Activated CD4-positive, alpha-beta memory T cell treated with anti-CD3 and anti-CD28 coated beads, Interleukin-2, amount 10 ng/mL, durations not matched to agents 7 days and 5 days (primary cell): ENCODE data around the gene ADD3. TPM values are rescaled to one million over a fixed set of nuclear protein-coding genes. Genes with fewer than 3 reads are reported as not detected.

ENCODE experiments used
- CTCF ChIA-PET: fragments of 350-600 bp; sonication (Branson Sonifier 250); formaldehyde crosslinking; loops from one replicate; lab custom pipeline; 2021; ENCODE audit warnings: antibody characterized with exemption, inconsistent platforms; lab: Charles Lee
- POLR2A ChIA-PET: fragments of 350-600 bp; sonication (Branson Sonifier 250); formaldehyde crosslinking; loops from one replicate; lab custom pipeline; 2021; ENCODE audit warnings: antibody characterized with exemption; lab: Charles Lee
- DNase-seq: peaks from one replicate; pipeline ENCODE4 v3.0.0-alpha.2; 2020
- H3K27ac Mint-ChIP-seq: one replicate; pipeline ENCODE4 v1.8.0; 2021; ENCODE audit warnings: mild to moderate bottlenecking, mixed read lengths
- H3K27me3 Mint-ChIP-seq: one replicate; pipeline ENCODE4 v1.8.0; 2021; ENCODE audit warnings: mixed read lengths
- H3K36me3 Mint-ChIP-seq: one replicate; pipeline ENCODE4 v1.8.0; 2021; ENCODE audit warnings: low read depth, mixed read lengths
- H3K4me1 Mint-ChIP-seq: one replicate; pipeline ENCODE4 v1.8.0; 2021; ENCODE audit warnings: mixed read lengths
- H3K4me3 Mint-ChIP-seq: one replicate; pipeline ENCODE4 v1.8.0; 2021; ENCODE audit warnings: mild to moderate bottlenecking, mixed read lengths
- H3K9me3 Mint-ChIP-seq: one replicate; pipeline ENCODE4 v1.8.0; 2021; ENCODE audit warnings: mixed read lengths
- total RNA-seq, 2 experiments: library from RNA; stranded (reverse); gene quantifications; one replicate each; pipeline ENCODE4 v1.2.3, GENCODE V29; 2021

ADD3 gene
- total RNA-seq, 2 experiments from 2014 or later = 400 to 401 TPM

DNA sequence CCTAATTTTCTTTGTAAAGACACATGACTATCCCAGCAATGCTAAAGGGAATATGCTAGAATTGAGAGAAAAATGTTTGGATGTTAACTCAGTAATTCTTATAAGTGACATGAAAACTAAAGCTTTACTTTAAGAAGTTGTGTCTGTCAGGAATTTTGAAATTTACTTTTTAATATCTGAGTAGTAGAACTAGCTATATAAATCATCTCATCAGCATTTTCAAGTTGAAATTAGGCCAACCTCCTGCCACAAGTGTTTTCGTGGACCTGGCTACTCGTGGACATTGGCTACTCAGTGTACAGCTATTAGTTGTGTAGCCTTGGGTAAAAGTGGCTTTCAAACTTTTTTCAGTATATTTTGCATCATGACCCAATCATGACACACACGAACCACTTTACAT is 70.5 kb downstream of the ADD3 start:
- Mint-ChIP-seq H3K9me3 (peaks cover 3% of the 10 kb centered on the region), H3K4me1 (peaks cover 85% of the 10 kb centered on the region), H3K4me3 (peak overlapping the region; percentile 89), H3K36me3 (peaks cover 51% of the 10 kb centered on the region), H3K27ac (peak overlapping the region; percentile 99), H3K27me3 (no peaks in the 10 kb centered on the region)
- no peak for DNase-seq
- CTCF ChIA-PET = interaction anchor here (0.7 to 2.6 kb wide), 8 partner anchors 10 to 134 kb away, joined by 3 to 13 read pairs (median 3); no protein-coding TSS in a partner anchor
- POLR2A ChIA-PET = interaction anchor here (0.9 to 21.9 kb wide), 13 partner anchors 10 to 786 kb away, joined by 3 to 446 read pairs (median 8); partner anchors contain the start of gene ADD3

- peak overlapping the region; percentile 23 for H3K4me3 Mint-ChIP-seq
- peaks cover 87% of the 10 kb centered on the region for H3K4me1 Mint-ChIP-seq
- no peaks in the 10 kb centered on the region for H3K27me3 Mint-ChIP-seq
- H3K9me3 Mint-ChIP-seq = peaks cover 3% of the 10 kb centered on the region
- peaks cover 55% of the 10 kb centered on the region for H3K36me3 Mint-ChIP-seq
- ChIA-PET CTCF (interaction anchor here (1.0 to 2.3 kb wide), 3 partner anchors 12 to 104 kb away, joined by 3 to 8 read pairs (median 3); no protein-coding TSS in a partner anchor), POLR2A (interaction anchor here (1.1 to 21.9 kb wide), 5 partner anchors 7 to 71 kb away, joined by 3 to 446 read pairs (median 44); partner anchors contain the start of gene ADD3)
- H3K27ac Mint-ChIP-seq = peak overlapping the region; percentile 85
- no peak for DNase-seq
Measured at GRCh38 chr10:110081911-110082310, 74.1 kb downstream of the ADD3 start.

DNA sequence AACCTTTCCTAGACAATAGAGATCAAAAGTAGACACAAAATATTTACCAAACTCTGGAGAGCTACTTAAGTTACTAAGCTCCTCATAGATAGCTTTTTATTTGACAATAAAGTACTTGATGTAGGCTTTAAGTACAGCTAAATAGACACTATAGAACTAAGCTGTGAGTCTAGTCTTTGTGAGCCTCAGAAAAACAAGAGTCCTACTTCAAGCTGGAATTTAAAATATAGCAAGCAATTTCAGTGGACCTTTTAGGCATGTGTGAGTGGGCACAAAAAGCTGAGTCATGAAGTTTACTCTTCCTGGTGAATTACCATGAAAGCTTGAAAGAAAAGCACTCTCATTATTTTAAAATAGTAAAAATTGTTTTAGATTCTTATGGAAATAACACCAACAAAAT is 76.1 kb downstream of the ADD3 start:
- peaks cover 90% of the 10 kb centered on the region for H3K4me1 Mint-ChIP-seq
- ChIA-PET CTCF (interaction anchor here (0.6 to 3.8 kb wide), 9 partner anchors 10 to 200 kb away, joined by 3 to 15 read pairs (median 4); no protein-coding TSS in a partner anchor), POLR2A (interaction anchor here (0.6 to 21.9 kb wide), 7 partner anchors 9 to 486 kb away, joined by 3 to 446 read pairs (median 5); partner anchors contain the start of gene ADD3)
- no peaks in the 10 kb centered on the region for H3K27me3 Mint-ChIP-seq
- H3K4me3 Mint-ChIP-seq = no peak overlapping the region
- H3K36me3 Mint-ChIP-seq = peaks cover 58% of the 10 kb centered on the region
- peak overlapping the region; percentile 53 for H3K27ac Mint-ChIP-seq
- peaks cover 3% of the 10 kb centered on the region for H3K9me3 Mint-ChIP-seq
- no peak for DNase-seq

DNA sequence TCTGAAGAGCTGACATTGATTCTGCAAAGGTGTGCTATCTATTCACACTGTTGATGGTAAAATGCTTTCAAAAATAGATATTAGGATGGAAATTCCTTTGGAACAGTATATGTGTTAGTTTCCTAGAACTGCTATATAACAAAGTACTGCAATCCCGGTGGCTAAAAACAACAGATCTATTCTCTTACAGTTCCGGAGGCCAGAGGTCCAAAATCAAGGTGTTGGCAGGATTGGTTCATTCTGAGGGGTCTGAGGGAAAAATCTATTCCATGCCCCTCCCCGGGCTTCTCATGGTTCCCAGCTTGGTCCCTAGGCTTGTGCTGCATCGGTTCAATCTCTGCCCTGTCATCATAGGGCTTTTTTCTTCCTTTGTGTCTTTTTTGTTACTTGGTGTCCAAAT is 79.9 kb downstream of the ADD3 start:
- ChIA-PET CTCF (interaction anchor here (1.0 to 1.8 kb wide), 3 partner anchors 10 to 134 kb away, joined by 3 to 4 read pairs (median 3); no protein-coding TSS in a partner anchor), POLR2A (interaction anchor here (2.0 to 21.9 kb wide), 3 partner anchors 9 to 77 kb away, joined by 8 to 446 read pairs (median 27); partner anchors contain the start of gene ADD3)
- no peak overlapping the region for H3K4me3 Mint-ChIP-seq

DNA sequence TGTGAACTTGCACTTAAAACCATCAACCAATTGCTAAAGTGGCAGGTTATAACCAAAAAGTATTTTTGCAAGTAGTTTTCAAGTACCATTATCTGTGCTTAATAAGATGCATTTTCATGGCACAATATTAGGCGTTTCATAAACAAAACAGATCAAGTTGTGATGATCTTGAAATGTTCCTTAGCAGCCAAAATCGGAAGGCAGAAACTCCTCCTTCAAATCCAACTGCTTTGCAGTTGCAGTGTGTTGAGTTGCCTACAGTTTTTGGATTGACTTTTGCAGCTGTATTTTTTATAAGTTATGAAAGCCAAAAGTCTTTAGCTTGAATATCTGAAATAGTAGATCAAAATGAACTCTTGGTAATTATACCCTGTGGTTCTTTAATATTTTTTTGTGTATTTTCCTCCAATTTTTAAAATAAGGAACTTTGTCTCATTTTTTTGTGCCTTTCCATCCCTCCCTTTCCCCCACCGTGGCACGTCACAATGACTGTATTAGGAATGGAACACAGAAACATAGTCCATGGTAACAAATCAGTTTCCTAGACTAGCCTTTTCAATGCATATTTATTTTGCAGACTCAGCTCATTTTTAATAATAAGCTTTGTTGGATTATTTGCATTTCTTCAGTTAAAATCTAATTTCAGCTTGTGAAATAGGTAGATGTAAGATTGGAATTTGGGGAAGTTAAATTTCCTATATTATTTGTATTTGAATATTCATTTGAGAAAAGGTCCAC is 80.8 kb downstream of the ADD3 start:
- Mint-ChIP-seq H3K27me3 (no peaks in the 10 kb centered on the region), H3K36me3 (peaks cover 52% of the 10 kb centered on the region), H3K27ac (no peak overlapping the region), H3K4me3 (no peak overlapping the region), H3K9me3 (no peaks in the 10 kb centered on the region), H3K4me1 (peaks cover 68% of the 10 kb centered on the region)
- POLR2A ChIA-PET = interaction anchor here (1.0 to 3.7 kb wide), 4 partner anchors 10 to 80 kb away, joined by 3 to 27 read pairs (median 6); no protein-coding TSS in a partner anchor
- CTCF ChIA-PET = interaction anchor here (0.7 to 1.8 kb wide), 4 partner anchors 10 to 133 kb away, joined by 3 to 4 read pairs (median 4); no protein-coding TSS in a partner anchor
- no peak for DNase-seq

More for the DNA sequence above, 79.9 kb downstream of the ADD3 start:
- H3K36me3 Mint-ChIP-seq = peaks cover 60% of the 10 kb centered on the region
- peak overlapping the region; percentile 50 for H3K27ac Mint-ChIP-seq
- peaks cover 74% of the 10 kb centered on the region for H3K4me1 Mint-ChIP-seq
- H3K9me3 Mint-ChIP-seq = peaks cover 2% of the 10 kb centered on the region
- no peak for DNase-seq
- no peaks in the 10 kb centered on the region for H3K27me3 Mint-ChIP-seq

DNA sequence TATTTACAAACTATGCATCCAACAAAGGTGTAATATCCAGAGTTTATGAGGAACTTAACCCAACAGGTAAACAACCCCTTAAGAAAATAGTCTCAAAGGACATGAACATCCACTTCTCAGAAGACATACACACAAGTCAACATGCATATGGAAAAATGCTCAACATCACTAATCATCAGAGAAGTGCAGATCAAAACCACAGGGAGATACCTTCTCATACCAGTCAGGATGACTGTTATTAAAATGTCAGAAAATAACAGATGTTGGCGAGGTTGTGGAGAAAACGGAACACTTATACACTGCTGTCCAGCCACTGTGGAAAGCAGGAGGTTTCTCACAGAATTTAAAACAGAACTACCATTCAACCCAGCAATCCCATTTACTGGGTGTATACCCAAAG is 84.0 kb downstream of the ADD3 start:
- ChIA-PET POLR2A (no interaction called here), CTCF (no interaction called here)
- Mint-ChIP-seq H3K4me3 (no peak overlapping the region), H3K36me3 (peaks cover 48% of the 10 kb centered on the region), H3K27ac (no peak overlapping the region), H3K9me3 (no peaks in the 10 kb centered on the region), H3K4me1 (peaks cover 46% of the 10 kb centered on the region), H3K27me3 (no peaks in the 10 kb centered on the region)
- DNase-seq = no peak

GRCh38 chr10:110093722-110094121 is 85.9 kb downstream of the ADD3 start:
- Mint-ChIP-seq H3K36me3 (peaks cover 43% of the 10 kb centered on the region), H3K27me3 (no peaks in the 10 kb centered on the region), H3K4me3 (no peak overlapping the region), H3K9me3 (no peaks in the 10 kb centered on the region), H3K4me1 (peaks cover 35% of the 10 kb centered on the region), H3K27ac (no peak overlapping the region)
- DNase-seq = no peak
- ChIA-PET CTCF (no interaction called here), POLR2A (interaction anchor here (1.7 kb wide), 1 partner anchor 17 kb away, joined by 4 read pairs; no protein-coding TSS in a partner anchor)

GRCh38 chr10:110094786-110095185 is 87.0 kb downstream of the ADD3 start:
- CTCF ChIA-PET = no interaction called here
- peaks cover 33% of the 10 kb centered on the region for H3K4me1 Mint-ChIP-seq
- POLR2A ChIA-PET = interaction anchor here (0.6 to 1.7 kb wide), 4 partner anchors 15 to 176 kb away, joined by 3 to 5 read pairs (median 4); no protein-coding TSS in a partner anchor

DNA sequence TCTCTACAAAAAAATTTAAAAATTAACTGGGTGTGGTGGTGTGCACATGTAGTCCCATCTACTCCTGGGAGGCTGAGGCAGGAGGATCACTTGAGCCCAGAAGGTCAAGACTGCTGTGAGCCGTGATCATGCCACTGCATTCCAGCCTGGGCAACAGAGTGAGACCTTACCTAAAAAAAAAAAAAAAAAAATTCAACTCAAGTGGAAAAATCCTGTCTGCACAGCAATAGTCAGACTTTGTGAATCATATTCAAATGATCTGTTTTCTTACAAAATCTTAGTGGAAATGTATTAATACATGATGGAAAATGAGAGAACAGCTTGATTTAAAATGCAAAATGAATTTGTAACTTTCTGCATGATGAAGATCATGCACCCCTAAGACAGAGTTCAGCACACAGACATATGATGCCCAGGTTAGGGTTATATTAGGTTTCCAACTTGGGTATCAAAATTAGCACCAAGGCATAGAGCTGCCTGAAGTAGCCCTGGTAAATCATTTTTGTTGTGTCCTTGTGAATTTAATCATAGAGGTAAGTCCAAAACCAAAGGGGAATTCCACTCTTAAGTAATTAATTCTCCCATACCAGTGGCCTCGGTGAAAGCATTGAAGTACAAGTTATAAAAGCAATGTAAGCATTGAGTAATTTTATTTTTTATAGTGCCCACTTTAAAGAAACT is 93.8 kb downstream of the ADD3 start:
- DNase-seq = no peak
- ChIA-PET POLR2A (no interaction called here), CTCF (no interaction called here)
- peak overlapping the region; percentile 23 for H3K27ac Mint-ChIP-seq
- peaks cover 38% of the 10 kb centered on the region for H3K4me1 Mint-ChIP-seq
- no peaks in the 10 kb centered on the region for H3K27me3 Mint-ChIP-seq
- no peak overlapping the region for H3K4me3 Mint-ChIP-seq
- H3K36me3 Mint-ChIP-seq = peaks cover 68% of the 10 kb centered on the region
- H3K9me3 Mint-ChIP-seq = no peaks in the 10 kb centered on the region

More at GRCh38 chr10:110094786-110095185, 87.0 kb downstream of the ADD3 start:
- no peak overlapping the region for H3K4me3 Mint-ChIP-seq
- H3K36me3 Mint-ChIP-seq = peaks cover 47% of the 10 kb centered on the region
- H3K27ac Mint-ChIP-seq = no peak overlapping the region
- no peaks in the 10 kb centered on the region for H3K9me3 Mint-ChIP-seq
- H3K27me3 Mint-ChIP-seq = no peaks in the 10 kb centered on the region
- no peak for DNase-seq

GRCh38 chr10:110103921-110104461 is 96.2 kb downstream of the ADD3 start:
- no peak overlapping the region for H3K4me3 Mint-ChIP-seq
- ChIA-PET POLR2A (interaction anchor here (1.1 to 1.6 kb wide), 2 partner anchors 26 to 220 kb away, joined by 3 to 12 read pairs; no protein-coding TSS in a partner anchor), CTCF (interaction anchor here (1.1 to 1.9 kb wide), 4 partner anchors 7 to 125 kb away, joined by 3 to 7 read pairs (median 5); no protein-coding TSS in a partner anchor)
- peaks cover 34% of the 10 kb centered on the region for H3K4me1 Mint-ChIP-seq
- no peak for DNase-seq
- H3K27ac Mint-ChIP-seq = peak overlapping the region; percentile 65
- no peaks in the 10 kb centered on the region for H3K27me3 Mint-ChIP-seq
- peaks cover 80% of the 10 kb centered on the region for H3K36me3 Mint-ChIP-seq
- H3K9me3 Mint-ChIP-seq = no peaks in the 10 kb centered on the region

DNA sequence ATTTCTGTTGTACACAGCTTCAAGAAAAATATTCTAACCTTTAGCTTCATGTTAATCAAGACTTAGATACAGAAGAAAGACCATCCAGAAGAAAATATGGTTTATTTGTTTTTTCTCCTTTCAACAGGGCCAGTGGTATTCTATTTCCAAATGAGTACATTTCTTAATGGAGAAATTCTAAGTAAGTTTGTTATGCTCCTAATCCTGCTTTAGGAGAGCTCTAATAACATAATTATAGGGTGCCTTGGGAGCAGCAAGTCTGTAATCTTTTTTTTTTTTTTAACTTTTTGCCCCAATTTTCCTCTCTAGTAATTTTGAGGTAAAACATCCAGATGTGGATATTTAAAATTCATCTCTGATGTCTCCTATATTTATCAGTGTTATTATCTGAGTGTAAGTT is 98.1 kb downstream of the ADD3 start:
- Mint-ChIP-seq H3K9me3 (no peaks in the 10 kb centered on the region), H3K27ac (no peak overlapping the region), H3K36me3 (peaks cover 86% of the 10 kb centered on the region), H3K4me1 (peaks cover 32% of the 10 kb centered on the region), H3K4me3 (no peak overlapping the region), H3K27me3 (no peaks in the 10 kb centered on the region)
- ChIA-PET POLR2A (interaction anchor here (1.1 to 1.6 kb wide), 2 partner anchors 28 to 38 kb away, joined by 3 to 12 read pairs; no protein-coding TSS in a partner anchor), CTCF (interaction anchor here (1.2 to 1.9 kb wide), 2 partner anchors 9 to 130 kb away, joined by 4 to 5 read pairs; no protein-coding TSS in a partner anchor)
- no peak for DNase-seq

DNA sequence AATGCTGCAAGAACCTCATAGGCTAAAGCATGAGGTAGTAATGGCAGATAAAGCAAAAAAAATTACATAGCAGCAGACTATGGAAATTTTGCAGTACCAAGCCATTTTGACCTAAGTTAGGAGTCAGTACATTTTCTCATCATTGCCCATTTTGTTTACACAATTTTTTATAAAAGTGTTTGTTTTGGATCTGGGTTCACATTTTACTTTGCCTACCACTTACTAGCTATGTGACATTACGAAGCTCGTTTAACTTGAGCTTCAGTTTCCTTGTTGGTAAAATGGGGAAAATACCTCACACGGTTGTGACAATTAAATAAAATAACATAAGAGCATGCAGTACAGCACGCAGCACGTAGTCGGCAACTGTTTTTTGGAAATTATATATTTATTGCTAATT is 99.6 kb downstream of the ADD3 start:
- H3K4me3 Mint-ChIP-seq = no peak overlapping the region
- no peak overlapping the region for H3K27ac Mint-ChIP-seq
- no peak for DNase-seq
- H3K36me3 Mint-ChIP-seq = peaks cover 82% of the 10 kb centered on the region
- CTCF ChIA-PET = interaction anchor here (2.5 kb wide), 1 partner anchor 130 kb away, joined by 8 read pairs; no protein-coding TSS in a partner anchor
- no peaks in the 10 kb centered on the region for H3K9me3 Mint-ChIP-seq
- H3K4me1 Mint-ChIP-seq = peaks cover 19% of the 10 kb centered on the region
- no peaks in the 10 kb centered on the region for H3K27me3 Mint-ChIP-seq
- POLR2A ChIA-PET = interaction anchor here (1.3 to 1.5 kb wide), 2 partner anchors 11 to 99 kb away, joined by 3 to 4 read pairs; no protein-coding TSS in a partner anchor
